Measurements from ENCODE around the gene PPFIBP1.
"Not testable (repeated sequence)": the region's sequence is repeated elsewhere in the genome, so short reads cannot be mapped to it uniquely, and the experiment has no call there.

The PPFIBP1 gene

DNA sequence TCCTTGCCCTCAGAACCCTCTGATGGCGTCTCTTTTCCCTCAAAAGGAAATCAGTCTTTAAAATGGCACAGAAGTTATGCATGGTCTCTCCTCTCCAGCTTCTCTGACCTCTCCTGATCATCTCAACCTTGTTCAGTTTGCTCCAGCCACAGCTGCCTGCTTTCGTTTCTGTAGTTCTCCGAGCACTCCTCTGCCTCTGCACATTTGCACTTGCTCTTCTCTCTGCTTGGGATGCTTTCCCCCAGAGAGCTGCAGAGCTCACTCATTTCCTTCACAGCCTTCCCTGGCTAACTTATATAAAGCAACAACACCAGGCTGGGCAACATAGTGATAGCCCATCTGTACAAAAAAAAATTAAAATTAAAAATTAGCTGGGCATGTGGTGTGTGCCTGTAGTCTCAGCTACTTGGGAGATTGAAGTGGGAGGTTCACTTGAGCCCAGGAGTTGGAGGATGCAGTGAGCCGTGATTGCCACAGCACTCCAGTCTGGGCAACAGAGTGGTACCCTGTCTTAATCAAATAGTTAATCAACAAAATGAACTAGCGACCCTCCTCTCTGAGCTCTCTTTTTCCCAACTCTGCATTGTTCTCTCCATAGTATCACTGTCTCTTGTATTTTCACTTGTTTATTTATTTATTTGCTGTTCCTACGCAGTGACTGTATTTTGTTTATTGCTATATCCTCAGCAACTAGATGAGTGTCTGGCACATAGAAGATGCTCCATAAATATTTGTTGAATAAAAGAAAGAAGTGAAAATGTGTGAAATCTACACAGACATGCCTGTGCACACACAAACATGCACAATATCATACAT lies 37.7 kb downstream of the PPFIBP1 start:
- Mint-ChIP-seq H3K4me1 (peaks cover 4% of the 10 kb centered on the region), H3K36me3 (no peaks in the 10 kb centered on the region), H3K9me3 (no peaks in the 10 kb centered on the region), H3K4me3 (no peak overlapping the region), H3K27ac (no peak overlapping the region)
- ATAC-seq (no peak), DNase-seq (ENCODE audit: low spot score in 2 of 2) (no peak)

GRCh38 chr12:27564612-27565213 lies 40.7 kb downstream of the PPFIBP1 start:
- Mint-ChIP-seq H3K36me3 (no peaks in the 10 kb centered on the region), H3K9me3 (no peaks in the 10 kb centered on the region), H3K4me3 (no peak overlapping the region), H3K27ac (no peak overlapping the region), H3K4me1 (peaks cover 4% of the 10 kb centered on the region)
- DNase-seq (ENCODE audit: low spot score in 2 of 2) (no peak), ATAC-seq (no peak)

- no peak for ATAC-seq
These were observed 42.2 kb downstream of the PPFIBP1 start for GRCh38 chr12:27566159-27566558.

GRCh38 chr12:27566626-27567025 lies 42.6 kb downstream of the PPFIBP1 start:
- no peak for DNase-seq (ENCODE audit: low spot score in 2 of 2)
- Mint-ChIP-seq H3K9me3 (no peaks in the 10 kb centered on the region), H3K36me3 (no peaks in the 10 kb centered on the region), H3K4me3 (no peak overlapping the region), H3K4me1 (peaks cover 4% of the 10 kb centered on the region), H3K27ac (no peak overlapping the region)
- ATAC-seq, result no peak

More at GRCh38 chr12:27566159-27566558, 42.2 kb downstream of the PPFIBP1 start:
- H3K4me3 Mint-ChIP-seq, result no peak overlapping the region
- no peaks in the 10 kb centered on the region for H3K9me3 Mint-ChIP-seq
- no peaks in the 10 kb centered on the region for H3K36me3 Mint-ChIP-seq
- no peak overlapping the region for H3K27ac Mint-ChIP-seq
- no peak for DNase-seq (ENCODE audit: low spot score in 2 of 2)
- H3K4me1 Mint-ChIP-seq, result peaks cover 4% of the 10 kb centered on the region

- H3K9me3 Mint-ChIP-seq, result no peaks in the 10 kb centered on the region
- DNase-seq (ENCODE audit: low spot score in 2 of 2) (no peak), ATAC-seq (peak; percentile 75)
- no peak overlapping the region for H3K4me3 Mint-ChIP-seq
- H3K4me1 Mint-ChIP-seq, result no peaks in the 10 kb centered on the region
- no peak overlapping the region for H3K27ac Mint-ChIP-seq
- H3K36me3 Mint-ChIP-seq, result no peaks in the 10 kb centered on the region
These were observed 47.5 kb downstream of the PPFIBP1 start for GRCh38 chr12:27571463-27571862.

GRCh38 chr12:27572486-27573255 lies 48.7 kb downstream of the PPFIBP1 start:
- Mint-ChIP-seq H3K4me1 (no peaks in the 10 kb centered on the region), H3K9me3 (no peaks in the 10 kb centered on the region), H3K4me3 (no peak overlapping the region), H3K36me3 (no peaks in the 10 kb centered on the region), H3K27ac (no peak overlapping the region)
- DNase-seq (ENCODE audit: low spot score in 2 of 2) (no peak), ATAC-seq (no peak)

GRCh38 chr12:27573972-27574371 lies 50.0 kb downstream of the PPFIBP1 start:
- H3K4me1 Mint-ChIP-seq, result no peaks in the 10 kb centered on the region
- H3K9me3 Mint-ChIP-seq, result no peaks in the 10 kb centered on the region
- H3K27ac Mint-ChIP-seq, result no peak overlapping the region
- DNase-seq (ENCODE audit: low spot score in 2 of 2), result no peak
- ATAC-seq, result no peak
- no peaks in the 10 kb centered on the region for H3K36me3 Mint-ChIP-seq
- H3K4me3 Mint-ChIP-seq, result no peak overlapping the region

GRCh38 chr12:27575090-27575761 lies 51.2 kb downstream of the PPFIBP1 start:
- H3K9me3 Mint-ChIP-seq, result no peaks in the 10 kb centered on the region
- H3K27ac Mint-ChIP-seq, result no peak overlapping the region
- H3K36me3 Mint-ChIP-seq, result no peaks in the 10 kb centered on the region
- no peaks in the 10 kb centered on the region for H3K4me1 Mint-ChIP-seq
- DNase-seq (ENCODE audit: low spot score in 2 of 2) (no peak), ATAC-seq (no peak)
- H3K4me3 Mint-ChIP-seq, result no peak overlapping the region

DNA sequence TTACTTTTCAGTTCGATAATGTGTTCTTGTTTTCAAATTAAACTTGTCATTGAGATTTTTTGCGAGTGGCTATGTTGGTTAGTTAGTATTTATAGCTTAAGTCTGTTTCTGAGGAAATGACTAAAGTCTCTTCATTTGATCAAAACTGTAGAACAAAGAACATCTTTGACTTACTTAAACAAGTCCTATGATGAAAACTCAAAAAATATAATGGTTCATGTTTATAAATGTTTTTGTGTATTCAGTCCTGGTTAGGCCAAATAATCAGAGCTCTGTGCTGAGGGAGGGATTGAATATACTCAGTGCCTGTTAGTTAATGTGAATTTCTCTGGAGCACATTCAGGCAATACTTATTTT lies 51.7 kb downstream of the PPFIBP1 start:
- no peak overlapping the region for H3K4me3 Mint-ChIP-seq
- H3K9me3 Mint-ChIP-seq, result no peaks in the 10 kb centered on the region
- H3K4me1 Mint-ChIP-seq, result no peaks in the 10 kb centered on the region
- H3K36me3 Mint-ChIP-seq, result no peaks in the 10 kb centered on the region
- no peak overlapping the region for H3K27ac Mint-ChIP-seq
- no peak for ATAC-seq
- DNase-seq (ENCODE audit: low spot score in 2 of 2), result no peak

DNA sequence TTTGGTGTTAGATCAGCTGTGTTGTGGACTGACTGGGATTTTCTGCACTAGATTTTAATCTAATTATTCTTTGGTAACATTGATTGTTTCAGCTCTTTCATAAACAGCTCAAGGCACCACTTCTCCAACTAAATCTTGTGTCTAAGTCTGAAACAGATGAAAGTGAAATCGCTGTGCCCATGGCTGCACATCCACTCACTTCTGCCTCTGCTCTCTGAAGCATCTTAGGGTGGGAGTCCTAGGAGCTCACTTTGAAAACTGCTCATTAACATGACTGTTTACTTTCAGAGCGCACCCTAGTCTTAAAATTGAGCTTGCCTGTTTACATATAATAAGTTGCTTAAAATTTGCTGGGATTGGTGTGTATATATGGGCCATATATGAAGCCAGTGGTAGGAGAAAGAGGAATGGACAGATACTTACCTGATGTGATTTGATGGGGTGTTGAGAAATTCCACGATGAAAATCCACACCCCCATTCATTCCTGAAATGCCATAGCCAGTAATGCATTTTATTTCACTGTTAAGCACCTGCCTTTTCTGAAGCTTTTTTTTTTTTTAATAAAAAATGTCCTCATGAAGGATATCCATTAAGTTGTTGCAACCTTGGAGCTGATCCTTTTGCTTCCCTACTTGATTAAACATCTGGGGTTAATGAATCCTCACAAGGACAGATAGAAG lies 52.8 kb downstream of the PPFIBP1 start:
- DNase-seq (ENCODE audit: low spot score in 2 of 2) (no peak), ATAC-seq (no peak)
- no peaks in the 10 kb centered on the region for H3K9me3 Mint-ChIP-seq
- no peak overlapping the region for H3K27ac Mint-ChIP-seq
- no peaks in the 10 kb centered on the region for H3K4me1 Mint-ChIP-seq
- no peaks in the 10 kb centered on the region for H3K36me3 Mint-ChIP-seq
- no peak overlapping the region for H3K4me3 Mint-ChIP-seq

DNA sequence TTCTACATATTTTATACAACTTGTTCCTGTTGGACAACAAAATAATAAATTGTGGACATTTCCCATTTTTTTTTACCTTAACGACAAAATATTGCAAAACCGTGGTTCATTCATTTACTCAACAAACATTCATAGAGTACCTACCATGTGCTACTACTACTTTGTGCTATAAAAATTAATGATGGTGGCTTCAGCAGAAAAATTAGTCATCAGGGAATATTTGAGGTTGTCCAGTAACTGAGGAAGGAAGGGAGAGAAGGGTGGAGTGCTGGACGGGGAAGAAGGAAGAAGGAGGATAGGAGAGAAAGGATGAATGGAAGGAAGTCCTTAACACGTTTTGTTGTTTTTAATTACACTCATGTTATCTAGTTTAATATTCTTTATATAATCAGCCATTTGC lies 53.7 kb downstream of the PPFIBP1 start:
- Mint-ChIP-seq H3K27ac (no peak overlapping the region), H3K36me3 (no peaks in the 10 kb centered on the region), H3K4me1 (no peaks in the 10 kb centered on the region), H3K4me3 (no peak overlapping the region), H3K9me3 (no peaks in the 10 kb centered on the region)
- ATAC-seq (no peak), DNase-seq (ENCODE audit: low spot score in 2 of 2) (no peak)

- Mint-ChIP-seq H3K27ac (no peak overlapping the region), H3K9me3 (no peaks in the 10 kb centered on the region), H3K36me3 (no peaks in the 10 kb centered on the region), H3K4me1 (no peaks in the 10 kb centered on the region), H3K4me3 (no peak overlapping the region)
- DNase-seq (ENCODE audit: low spot score in 2 of 2), result no peak
- no peak for ATAC-seq
These were observed 54.8 kb downstream of the PPFIBP1 start for GRCh38 chr12:27578689-27579372.

DNA sequence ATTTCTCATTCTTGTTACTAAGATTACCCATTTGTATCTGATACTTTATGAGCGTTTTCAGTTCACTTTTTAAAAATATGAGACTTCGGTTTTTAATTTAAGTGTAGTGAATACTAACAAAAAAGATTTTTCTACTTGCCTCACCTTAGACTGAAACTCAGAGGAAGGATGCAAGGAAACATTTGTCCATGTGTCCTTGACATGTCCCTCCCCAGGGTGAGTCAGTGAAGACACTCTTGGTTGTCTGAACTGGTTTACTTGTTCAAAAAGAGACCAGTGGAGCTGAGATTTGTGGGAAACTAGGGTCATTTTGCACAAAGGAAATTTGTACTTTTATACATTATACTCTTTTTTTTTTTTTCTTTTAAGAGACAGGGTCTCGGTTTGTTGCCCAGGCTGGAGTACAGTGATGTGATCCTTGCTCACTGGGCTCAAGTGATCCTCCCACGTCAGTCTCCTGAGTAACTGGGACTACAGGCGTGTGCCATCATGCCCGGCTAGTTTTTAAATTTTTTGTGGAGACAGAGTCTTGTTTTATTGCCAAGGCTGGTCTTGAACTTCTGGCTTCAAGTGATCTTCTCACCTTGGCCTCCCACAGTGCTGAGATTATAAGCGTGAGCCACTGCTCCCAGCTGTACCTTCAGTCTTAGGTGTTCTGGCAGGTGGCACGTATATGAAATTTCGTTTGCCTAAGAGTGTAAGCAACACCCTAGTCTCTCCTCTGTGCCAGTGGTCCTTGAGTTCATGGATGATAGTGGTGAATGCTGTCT lies 56.7 kb downstream of the PPFIBP1 start:
- Mint-ChIP-seq H3K9me3 (no peaks in the 10 kb centered on the region), H3K4me1 (no peaks in the 10 kb centered on the region), H3K36me3 (no peaks in the 10 kb centered on the region), H3K27ac (no peak overlapping the region), H3K4me3 (no peak overlapping the region)
- ATAC-seq, result no peak
- DNase-seq (ENCODE audit: low spot score in 2 of 2), result no peak

DNA sequence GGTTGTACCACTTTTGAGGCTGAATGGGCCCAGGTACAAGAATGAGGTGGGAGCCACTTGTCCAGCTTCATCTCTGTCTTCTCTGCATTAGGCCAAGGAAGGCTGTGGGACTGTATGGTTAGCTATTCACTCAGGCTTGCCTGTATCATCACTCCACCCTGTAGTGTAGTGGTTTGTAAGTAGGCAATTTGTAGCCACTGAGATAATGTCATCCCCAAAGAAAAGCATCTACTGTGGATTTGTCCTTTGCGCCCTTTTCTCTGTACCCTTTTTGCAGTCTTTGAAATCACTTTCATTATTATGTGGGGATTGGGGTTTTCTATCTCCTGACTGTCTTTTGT lies 57.3 kb downstream of the PPFIBP1 start:
- not testable (repeated sequence) for H3K27ac Mint-ChIP-seq; H3K36me3 Mint-ChIP-seq; DNase-seq (ENCODE audit: low spot score in 2 of 2); H3K4me1 Mint-ChIP-seq; H3K4me3 Mint-ChIP-seq; H3K9me3 Mint-ChIP-seq; ATAC-seq
